Upper lobe of right lung (tissue), 1 donor: ENCODE measurements around the gene NCOR1. TPM values are rescaled to one million over a fixed set of nuclear protein-coding genes. Genes with fewer than 3 reads are reported as not detected.
"Not testable (repeated sequence)": the region's sequence is repeated elsewhere in the genome, so short reads cannot be mapped to it uniquely, and the experiment has no call there.

ENCODE experiments used
- ATAC-seq: fragments of 200-7000 bp; cut with Tn5 transposase; one replicate; pipeline ENCODE4 v1.9.1; 2020; ENCODE audit warnings: mild to moderate bottlenecking, moderate library complexity
- DNase-seq: peaks from one replicate; pipeline ENCODE4 v3.0.0-alpha.2; 2020
- H3K27ac ChIP-seq: fragments of 200-600 bp; one replicate; pipeline ENCODE4 v1.8.0; 2022
- H3K27me3 ChIP-seq: fragments of 200-600 bp; one replicate; pipeline ENCODE4 v1.8.0; 2022; ENCODE audit warnings: mild to moderate bottlenecking
- H3K36me3 ChIP-seq: fragments of 200-600 bp; one replicate; pipeline ENCODE4 v1.8.0; 2022
- H3K4me1 ChIP-seq: fragments of 200-600 bp; one replicate; pipeline ENCODE4 v1.8.0; 2022
- H3K4me3 ChIP-seq: fragments of 200-600 bp; one replicate; pipeline ENCODE4 v1.8.0; 2022; ENCODE audit warnings: mild to moderate bottlenecking
- H3K9me3 ChIP-seq: fragments of 200-600 bp; one replicate; pipeline ENCODE4 v1.8.0; 2022
- CTCF ChIP-seq: fragments of 200-600 bp; IDR thresholded peaks from one replicate; pipeline ENCODE4 v1.8.0; 2022; ENCODE audit warnings: antibody characterized with exemption
- intact Hi-C: fragments of 100-400 bp; cut with DNase I; formaldehyde crosslinking; loops from one replicate; pipeline ENCODE4 v1.11.0; 2022
- total RNA-seq: library from RNA; stranded (reverse); fragmentation: NEBNext Ultra II Directional; extraction: Animal tissue kit (Norgen Biotek cat#: 25700); gene quantifications from one replicate; pipeline ENCODE4 v1.2.1, GENCODE V29; 2021
- donor health status: DM: no; HTN: yes; CAD: no; lungs with severe emphysema.

The NCOR1 gene
- total RNA-seq, 1 donor from 2014 or later = 138 TPM

GRCh38 chr17:16222406-16222805, 7.1 kb upstream of the NCOR1 start:
- no peak for TF ChIP-seq CTCF
- intact Hi-C loops = no loop called here
- ATAC-seq = no peak

GRCh38 chr17:16217002-16217635, 1.8 kb upstream of the NCOR1 start, which contains the start of gene PIGL:
Gene PIGL, plus strand, starts transcription at chr17:16217210. Its CDS starts 17 bp downstream, at chr17:16217227.
- H3K4me3 ChIP-seq = peak within 1 kb of the TSS; percentile 84
- H3K4me1 ChIP-seq = peaks cover 42% of the 10 kb centered on the region
- H3K36me3 ChIP-seq = no peaks in the 10 kb centered on the region
- H3K27me3 ChIP-seq = no peaks in the 10 kb centered on the region
- intact Hi-C loops = no loop called here
- no peaks in the 10 kb centered on the region for H3K9me3 ChIP-seq
- DNase-seq = peak; percentile 90
- TF ChIP-seq CTCF = no peak
- ATAC-seq = peak; percentile 82
- H3K27ac ChIP-seq = peak within 1 kb of the TSS; percentile 97

More at GRCh38 chr17:16222406-16222805, 7.1 kb upstream of the NCOR1 start:
- no peak for DNase-seq
- no peak overlapping the region for H3K4me3 ChIP-seq
- no peaks in the 10 kb centered on the region for H3K9me3 ChIP-seq
- H3K27me3 ChIP-seq = no peaks in the 10 kb centered on the region
- no peak overlapping the region for H3K27ac ChIP-seq
- no peaks in the 10 kb centered on the region for H3K36me3 ChIP-seq
- peaks cover 11% of the 10 kb centered on the region for H3K4me1 ChIP-seq

- ATAC-seq, DNase-seq, H3K27me3 ChIP-seq, H3K36me3 ChIP-seq, intact Hi-C loops, H3K9me3 ChIP-seq: not testable (repeated sequence)
- Histone ChIP-seq H3K4me1 (peaks cover 42% of the 10 kb centered on the region), H3K27ac (peak overlapping the region; percentile 97), H3K4me3 (peak overlapping the region; percentile 84)
These were observed 1.1 kb upstream of the NCOR1 start for GRCh38 chr17:16216341-16217001.

GRCh38 chr17:16215965-16216316, 607 bp upstream of the NCOR1 start:
- Histone ChIP-seq H3K9me3 (no peaks in the 10 kb centered on the region), H3K4me1 (peaks cover 42% of the 10 kb centered on the region), H3K27ac (peak overlapping the region; percentile 97), H3K4me3 (peak overlapping the region; percentile 84), H3K27me3 (no peaks in the 10 kb centered on the region), H3K36me3 (no peaks in the 10 kb centered on the region)
- DNase-seq (no peak), ATAC-seq (peak; percentile 27)
- no peak for TF ChIP-seq CTCF
- intact Hi-C loops = no loop called here

DNA sequence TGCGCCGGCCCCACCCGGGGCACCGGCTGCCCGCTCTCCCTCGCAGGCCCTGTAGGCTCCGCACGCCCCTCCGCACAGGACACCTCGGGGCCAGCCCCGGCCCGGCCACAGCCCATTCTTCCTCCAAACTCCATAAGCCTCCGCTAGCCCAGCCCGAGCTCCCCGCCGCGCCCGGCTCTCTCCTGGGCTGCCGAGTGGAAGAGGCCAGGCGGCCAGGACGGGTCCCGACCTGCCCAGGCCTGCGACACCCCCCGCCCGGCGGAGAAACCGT, 397 bp downstream of the NCOR1 start:
- peak overlapping the region; percentile 97 for H3K27ac ChIP-seq
- TF ChIP-seq CTCF = no peak
- no peaks in the 10 kb centered on the region for H3K36me3 ChIP-seq
- ATAC-seq (peak; percentile 69), DNase-seq (peak; percentile 86)
- intact Hi-C loops = no loop called here
- no peaks in the 10 kb centered on the region for H3K27me3 ChIP-seq
- peaks cover 42% of the 10 kb centered on the region for H3K4me1 ChIP-seq
- no peaks in the 10 kb centered on the region for H3K9me3 ChIP-seq
- H3K4me3 ChIP-seq = peak overlapping the region; percentile 84

DNA sequence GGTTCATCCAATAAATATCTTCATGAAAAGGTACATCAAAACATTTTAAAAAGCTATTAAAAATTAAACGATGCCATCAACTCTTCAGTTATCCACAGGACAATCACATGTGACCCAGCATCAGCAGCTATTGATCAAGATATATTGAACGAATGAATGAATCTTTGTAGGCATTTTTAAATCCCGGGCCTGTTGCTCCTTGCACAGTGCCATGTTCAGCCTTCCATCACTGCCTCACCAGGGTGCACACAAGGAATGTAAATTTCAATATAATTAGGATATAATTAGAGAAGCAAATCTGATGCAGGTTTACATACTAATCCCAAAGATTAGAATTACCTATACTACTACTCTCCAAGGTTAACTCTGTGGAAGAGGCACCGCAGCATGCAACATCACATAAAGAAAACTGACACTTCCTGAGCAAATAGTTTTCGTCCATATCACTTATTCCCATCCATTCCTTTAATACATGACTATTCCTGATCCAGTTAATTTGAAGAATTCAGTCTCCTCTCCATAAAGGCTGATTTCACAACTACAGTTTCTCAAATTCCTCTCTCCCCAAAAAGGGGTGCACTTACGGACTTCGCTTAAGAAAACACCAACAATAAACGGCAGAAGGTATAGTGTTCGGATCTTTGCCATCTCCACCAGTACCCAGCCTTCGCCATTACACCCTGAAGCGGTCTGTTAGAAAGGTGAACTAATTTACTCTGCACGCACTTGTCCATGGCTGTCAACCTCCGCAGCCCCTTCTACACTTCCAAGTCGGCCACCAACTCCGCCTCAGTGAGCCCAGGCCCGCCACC, 938 bp downstream of the NCOR1 start:
- intact Hi-C loops = no loop called here
- no peak for DNase-seq
- Histone ChIP-seq H3K27me3 (no peaks in the 10 kb centered on the region), H3K4me1 (peaks cover 42% of the 10 kb centered on the region), H3K4me3 (peak overlapping the region; percentile 84), H3K36me3 (no peaks in the 10 kb centered on the region), H3K27ac (peak overlapping the region; percentile 97), H3K9me3 (no peaks in the 10 kb centered on the region)
- no peak for ATAC-seq
- no peak for TF ChIP-seq CTCF
